Erythroblast (primary cell): ENCODE results near the gene NFATC2IP.

Experiments used
- GATA1 ChIP-seq: IDR thresholded peaks from 2 replicates; pipeline ENCODE4 v1.6.1; 2011; ENCODE audit warnings: low read depth, mild to moderate bottlenecking, control low read depth, low read length, moderate library complexity
- POLR2A ChIP-seq: IDR thresholded peaks from 2 replicates; pipeline ENCODE4 v1.6.1; 2011; ENCODE audit warnings: mild to moderate bottlenecking, low read length

- TF ChIP-seq POLR2A (no peak), GATA1 (no peak)
Observed at GRCh38 chr16:28923652-28924398, 26.9 kb upstream of the NFATC2IP start.
